ENCODE data around the gene SIRPB2.
A peak's percentile ranks its signal among the peaks of the same experiment; 100 is the strongest.

The SIRPB2 gene

GRCh38 chr20:1437235-1437904 is 53.9 kb downstream of the SIRPB2 start:
- no peaks in the 10 kb centered on the region for H3K36me3 ChIP-seq (ENCODE audit: insufficient read depth)
- peak; percentile 91 for TF ChIP-seq CTCF (conservative IDR thresholded peaks at IDR 0.05; ENCODE audit: low read depth, low read length)
- no peak overlapping the region for H3K9ac ChIP-seq
- H3K4me3 ChIP-seq (IDR thresholded peaks at IDR 0.05; ENCODE audit: insufficient read depth, low read depth, low read length), result no peak overlapping the region
- no peaks in the 10 kb centered on the region for H4K20me1 ChIP-seq (ENCODE audit: insufficient read depth)
- H3K4me1 ChIP-seq (ENCODE audit: low read depth, poor library complexity, severe bottlenecking), result peaks cover 17% of the 10 kb centered on the region
- H3K4me2 ChIP-seq, result no peak overlapping the region
- H2AFZ ChIP-seq (ENCODE audit: low read depth), result no peak overlapping the region
- H3K79me2 ChIP-seq (ENCODE audit: insufficient read depth, low read depth), result no peaks in the 10 kb centered on the region
- H3K27ac ChIP-seq, result no peak overlapping the region
- no peaks in the 10 kb centered on the region for H3K27me3 ChIP-seq (ENCODE audit: insufficient read depth, low read depth)

- H3K4me1 ChIP-seq (ENCODE audit: low read depth, poor library complexity, severe bottlenecking), result peaks cover 20% of the 10 kb centered on the region
These were observed 55.0 kb downstream of the SIRPB2 start for GRCh38 chr20:1436263-1436662.

GRCh38 chr20:1435337-1435699 is 55.9 kb downstream of the SIRPB2 start:
- Histone ChIP-seq H3K27me3 (ENCODE audit: insufficient read depth, low read depth) (no peaks in the 10 kb centered on the region), H3K27ac (no peak overlapping the region), H3K79me2 (ENCODE audit: insufficient read depth, low read depth) (no peaks in the 10 kb centered on the region), H3K4me1 (ENCODE audit: low read depth, poor library complexity, severe bottlenecking) (peaks cover 23% of the 10 kb centered on the region), H2AFZ (ENCODE audit: low read depth) (no peak overlapping the region), H3K36me3 (ENCODE audit: insufficient read depth) (no peaks in the 10 kb centered on the region), H3K9ac (no peak overlapping the region), H4K20me1 (ENCODE audit: insufficient read depth) (no peaks in the 10 kb centered on the region), H3K4me2 (peak overlapping the region; percentile 23; the same call in 1 of the 2 replicates), H3K4me3 (IDR thresholded peaks at IDR 0.05; ENCODE audit: insufficient read depth, low read depth, low read length) (no peak overlapping the region)
- no peak for TF ChIP-seq CTCF (conservative IDR thresholded peaks at IDR 0.05; ENCODE audit: low read depth, low read length)

More at GRCh38 chr20:1436263-1436662, 55.0 kb downstream of the SIRPB2 start:
- H4K20me1 ChIP-seq (ENCODE audit: insufficient read depth), result no peaks in the 10 kb centered on the region
- no peak overlapping the region for H3K9ac ChIP-seq
- no peaks in the 10 kb centered on the region for H3K79me2 ChIP-seq (ENCODE audit: insufficient read depth, low read depth)
- H2AFZ ChIP-seq (ENCODE audit: low read depth), result no peak overlapping the region
- no peaks in the 10 kb centered on the region for H3K36me3 ChIP-seq (ENCODE audit: insufficient read depth)
- H3K27ac ChIP-seq, result no peak overlapping the region
- TF ChIP-seq CTCF (conservative IDR thresholded peaks at IDR 0.05; ENCODE audit: low read depth, low read length), result no peak
- no peak overlapping the region for H3K4me2 ChIP-seq
- H3K4me3 ChIP-seq (IDR thresholded peaks at IDR 0.05; ENCODE audit: insufficient read depth, low read depth, low read length), result no peak overlapping the region
- no peaks in the 10 kb centered on the region for H3K27me3 ChIP-seq (ENCODE audit: insufficient read depth, low read depth)

- peaks cover 23% of the 10 kb centered on the region for H3K4me1 ChIP-seq (ENCODE audit: low read depth, poor library complexity, severe bottlenecking)
- H3K4me3 ChIP-seq (IDR thresholded peaks at IDR 0.05; ENCODE audit: insufficient read depth, low read depth, low read length), result no peak overlapping the region
- no peak for TF ChIP-seq CTCF (conservative IDR thresholded peaks at IDR 0.05; ENCODE audit: low read depth, low read length)
- peak overlapping the region; percentile 62 for H3K4me2 ChIP-seq
- no peak overlapping the region for H2AFZ ChIP-seq (ENCODE audit: low read depth)
- no peaks in the 10 kb centered on the region for H3K79me2 ChIP-seq (ENCODE audit: insufficient read depth, low read depth)
- H4K20me1 ChIP-seq (ENCODE audit: insufficient read depth), result no peaks in the 10 kb centered on the region
- no peaks in the 10 kb centered on the region for H3K27me3 ChIP-seq (ENCODE audit: insufficient read depth, low read depth)
- H3K27ac ChIP-seq, result no peak overlapping the region
- H3K9ac ChIP-seq, result no peak overlapping the region
- no peaks in the 10 kb centered on the region for H3K36me3 ChIP-seq (ENCODE audit: insufficient read depth)
These were observed 56.5 kb downstream of the SIRPB2 start for GRCh38 chr20:1434571-1435336.
